Measurements from ENCODE around the gene LHFPL3. TPM values are rescaled to one million over a fixed set of nuclear protein-coding genes. Genes with fewer than 3 reads are reported as not detected.

LHFPL3 gene
- total and polyA plus RNA-seq, 2 of the 13 experiments (the other 11 are each of a cell fraction or from before 2014, with no cell fraction given), result not detected

- no peaks in the 10 kb centered on the region for H3K4me1 ChIP-seq (ENCODE audit: insufficient read depth, low read length)
- H3K27me3 ChIP-seq (ENCODE audit: control insufficient read depth in 1 of 2, insufficient read depth in 2 of 2, low read length in 2 of 2), result no peaks in the 10 kb centered on the region
- H3K9ac ChIP-seq (ENCODE audit: insufficient read depth, low read depth, low read length), result no peak overlapping the region
- in situ Hi-C loops (cut with HindIII; ENCODE audit: extremely low pct_ligation_motif_present, low pct_unique_long_range_greater_than_20kb), result no loop called here
- intact Hi-C loops (cut with micrococcal nuclease; ENCODE audit: unreplicated experiment), result no loop called here
- H4K20me1 ChIP-seq (ENCODE audit: insufficient read depth, low read length), result no peaks in the 10 kb centered on the region
- ChIA-PET CTCF (ENCODE audit: low intra/inter-chr PET ratio, low total read pairs) (no interaction called here), POLR2A (no interaction called here)
- DNase-seq (ENCODE audit: low spot score) (no peak), ATAC-seq (no peak), FAIRE-seq (no peak)
- H2AFZ ChIP-seq (ENCODE audit: low read length), result no peak overlapping the region
- H3K79me2 ChIP-seq (ENCODE audit: insufficient read depth, low read length), result no peaks in the 10 kb centered on the region
- H3K36me3 ChIP-seq (replicated peaks in 1 of 2; ENCODE audit: control insufficient read depth in 1 of 2, insufficient read depth in 2 of 2, low read length in 2 of 2), result no peaks in the 10 kb centered on the region
- no peak overlapping the region for H3K4me2 ChIP-seq (ENCODE audit: low read depth, low read length)
- H3K4me3 ChIP-seq (replicated peaks in 1 of 3; ENCODE audit: insufficient read depth in 1 of 3, low read depth in 2 of 3, low read length in 3 of 3), result no peak overlapping the region
- TF ChIP-seq MAFK (conservative IDR thresholded peaks at IDR 0.05 in 1 of 2, IDR thresholded peaks at IDR 0.05 in 1 of 2; ENCODE audit: low read length in 2 of 2) (peak in 1 of 2 experiments; percentile 53; a peak in 3 of 4 replicates), MAFF (IDR thresholded peaks at IDR 0.05; ENCODE audit: low read depth, low read length) (no peak)
- no peaks in the 10 kb centered on the region for H3K9me3 ChIP-seq (ENCODE audit: low read length)
- BruUV-seq (replicated peaks), result no TSS peak
- H3K27ac ChIP-seq (ENCODE audit: extremely low read length, insufficient read depth, low read length), result no peak overlapping the region
These were observed 181.5 kb downstream of the LHFPL3 start for GRCh38 chr7:104509874-104510273.

GRCh38 chr7:104524853-104525252 lies 196.4 kb downstream of the LHFPL3 start:
- H2AFZ ChIP-seq (ENCODE audit: low read length), result no peak overlapping the region
- ChIA-PET CTCF (ENCODE audit: low intra/inter-chr PET ratio, low total read pairs) (no interaction called here), POLR2A (no interaction called here)
- no peak overlapping the region for H3K27ac ChIP-seq (ENCODE audit: extremely low read length, insufficient read depth, low read length)
- H3K9ac ChIP-seq (ENCODE audit: insufficient read depth, low read depth, low read length), result no peak overlapping the region
- FAIRE-seq, result no peak
- no peaks in the 10 kb centered on the region for H3K4me1 ChIP-seq (ENCODE audit: insufficient read depth, low read length)
- H3K27me3 ChIP-seq (ENCODE audit: control insufficient read depth in 1 of 2, insufficient read depth in 2 of 2, low read length in 2 of 2), result no peaks in the 10 kb centered on the region
- intact Hi-C loops (cut with micrococcal nuclease; ENCODE audit: unreplicated experiment), result no loop called here
- no peak overlapping the region for H3K4me3 ChIP-seq (replicated peaks in 1 of 3; ENCODE audit: insufficient read depth in 1 of 3, low read depth in 2 of 3, low read length in 3 of 3)
- H4K20me1 ChIP-seq (ENCODE audit: insufficient read depth, low read length), result no peaks in the 10 kb centered on the region
- ATAC-seq, result no peak
- BruUV-seq (replicated peaks), result no TSS peak
- no peaks in the 10 kb centered on the region for H3K79me2 ChIP-seq (ENCODE audit: insufficient read depth, low read length)
- H3K36me3 ChIP-seq (replicated peaks in 1 of 2; ENCODE audit: control insufficient read depth in 1 of 2, insufficient read depth in 2 of 2, low read length in 2 of 2), result no peaks in the 10 kb centered on the region
- H3K9me3 ChIP-seq (ENCODE audit: low read length), result no peaks in the 10 kb centered on the region
- WGBS (ENCODE audit: low lambda C conversion rate), result 0% methylated on average over 3 of the region's 3 CpGs
- H3K4me2 ChIP-seq (ENCODE audit: low read depth, low read length), result no peak overlapping the region
- in situ Hi-C loops (cut with HindIII; ENCODE audit: extremely low pct_ligation_motif_present, low pct_unique_long_range_greater_than_20kb), result no loop called here
- no peak for DNase-seq (ENCODE audit: low spot score)
- TF ChIP-seq GPN1 (CRISPR knock-in tag; IDR thresholded peaks at IDR 0.05; ENCODE audit: borderline replicate concordance) (no peak), RFX3 (CRISPR knock-in tag; IDR thresholded peaks at IDR 0.05) (no peak), ZNF10 (CRISPR knock-in tag; IDR thresholded peaks at IDR 0.05; ENCODE audit: borderline replicate concordance, low read depth) (no peak), MYPOP (CRISPR knock-in tag; IDR thresholded peaks at IDR 0.05) (no peak), KLF12 (CRISPR knock-in tag; IDR thresholded peaks at IDR 0.05; ENCODE audit: borderline replicate concordance) (no peak), SETDB1 (CRISPR knock-in tag; IDR thresholded peaks at IDR 0.05; ENCODE audit: borderline replicate concordance) (no peak), CREB1 (IDR thresholded peaks at IDR 0.05) (no peak), CREB1 (CRISPR knock-in tag; IDR thresholded peaks at IDR 0.05) (no peak), KLF13 (CRISPR knock-in tag; IDR thresholded peaks at IDR 0.05) (no peak), POGK (CRISPR knock-in tag; conservative IDR thresholded peaks at IDR 0.05) (no peak), CTCF (CRISPR knock-in tag; IDR thresholded peaks at IDR 0.05) (no peak), HOXA7 (CRISPR knock-in tag; IDR thresholded peaks at IDR 0.05) (no peak), SOX6 (IDR thresholded peaks at IDR 0.05) (no peak), SOX6 (CRISPR knock-in tag; IDR thresholded peaks at IDR 0.05) (no peak), ZNF616 (CRISPR knock-in tag; IDR thresholded peaks at IDR 0.05; ENCODE audit: low read depth) (no peak)
